GM21367 (cell line): ENCODE results near the gene MBP.
A peak's percentile ranks its signal among the peaks of the same experiment; 100 is the strongest.

Experiments used
- ATAC-seq: cut with Tn5 transposase; IDR thresholded peaks from one replicate; pipeline ENCODE4 v1.9.1; 2021; ENCODE audit not compliant: unreplicated experiment

Gene MBP

DNA sequence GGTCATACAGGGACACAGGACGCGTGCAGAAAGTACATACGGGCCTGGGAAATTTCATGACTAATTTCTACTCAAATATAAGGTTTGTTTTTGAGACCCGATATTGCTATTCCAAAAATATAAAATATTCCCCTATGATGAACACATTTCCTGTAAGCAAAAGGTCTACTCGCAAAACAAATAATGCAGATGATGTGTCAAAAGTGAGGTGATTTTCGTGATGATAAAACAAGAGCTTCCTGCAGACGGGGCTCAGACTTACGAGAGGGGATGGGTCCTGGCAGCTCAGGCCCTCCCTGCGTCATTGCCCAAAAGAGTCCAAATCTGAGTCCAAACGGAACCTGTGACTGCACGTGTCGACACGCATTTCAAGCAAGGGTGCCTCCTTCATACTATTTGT is 62.7 kb downstream of the MBP start:
- ATAC-seq = no peak

DNA sequence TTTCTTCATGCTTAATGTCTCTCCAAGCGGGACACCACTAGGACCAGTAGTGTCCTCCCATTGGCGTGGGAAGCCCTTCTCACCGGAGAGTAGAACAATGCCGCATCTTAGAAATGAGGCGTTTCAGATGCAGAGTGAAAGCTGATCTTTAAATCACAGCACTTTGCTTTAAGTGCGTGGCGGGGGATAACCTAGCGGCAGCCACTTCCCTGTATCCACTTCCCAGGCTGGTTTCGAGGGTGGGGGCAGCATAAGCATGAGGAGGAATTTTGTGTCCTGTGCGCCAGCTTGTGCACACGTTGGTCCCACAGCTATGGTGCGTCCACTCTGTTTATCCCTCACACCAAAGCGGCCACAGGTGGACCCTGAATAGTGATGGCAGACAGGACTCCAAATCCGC is 63.1 kb downstream of the MBP start:
- no peak for ATAC-seq

DNA sequence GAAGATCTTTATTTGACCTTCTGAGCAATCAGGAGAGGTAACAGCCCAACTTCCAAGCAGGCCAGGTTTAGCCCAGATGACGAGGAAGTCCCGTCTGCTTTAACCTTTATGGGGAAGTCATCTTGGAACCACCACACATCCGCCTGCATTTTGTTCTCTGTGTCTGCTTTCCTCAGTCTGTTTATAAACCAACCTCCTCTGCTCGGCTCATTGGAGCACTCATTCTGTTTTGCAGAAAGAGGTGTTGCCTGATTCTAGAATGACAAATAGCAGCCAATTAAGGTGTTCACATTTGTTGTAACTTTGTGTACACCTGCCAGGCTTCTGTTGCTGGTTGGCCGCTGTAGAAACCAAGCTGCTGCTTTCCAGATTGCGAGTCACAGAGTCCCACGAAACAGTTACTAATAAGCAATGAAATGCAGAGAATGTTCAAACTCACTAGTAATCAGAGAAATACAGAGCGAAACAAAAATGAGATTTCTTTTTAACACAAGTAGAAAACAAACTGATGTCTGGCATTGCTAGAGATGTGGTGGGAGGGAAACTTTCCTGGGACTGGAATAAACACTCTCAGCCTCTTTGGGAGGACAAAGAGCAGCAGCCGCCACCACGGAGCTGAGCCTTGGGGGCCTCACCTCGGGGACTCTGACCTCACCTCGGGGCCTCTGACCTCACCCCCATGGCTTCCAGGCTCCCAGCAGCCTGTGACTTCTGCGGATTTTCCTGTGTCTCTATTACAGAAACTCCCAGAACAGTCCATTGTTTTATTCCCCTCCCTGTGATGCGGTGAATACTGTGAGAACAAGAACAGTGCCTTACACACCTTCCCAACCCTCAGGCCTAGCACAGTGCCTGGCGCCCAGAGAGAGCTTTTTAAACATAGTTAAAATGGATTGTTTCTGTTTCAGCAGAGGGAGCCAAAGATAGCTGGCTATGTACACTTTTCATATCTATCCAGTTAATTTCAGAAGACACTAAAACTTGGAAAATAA is 64.0 kb downstream of the MBP start:
- peak; percentile 41 for ATAC-seq

DNA sequence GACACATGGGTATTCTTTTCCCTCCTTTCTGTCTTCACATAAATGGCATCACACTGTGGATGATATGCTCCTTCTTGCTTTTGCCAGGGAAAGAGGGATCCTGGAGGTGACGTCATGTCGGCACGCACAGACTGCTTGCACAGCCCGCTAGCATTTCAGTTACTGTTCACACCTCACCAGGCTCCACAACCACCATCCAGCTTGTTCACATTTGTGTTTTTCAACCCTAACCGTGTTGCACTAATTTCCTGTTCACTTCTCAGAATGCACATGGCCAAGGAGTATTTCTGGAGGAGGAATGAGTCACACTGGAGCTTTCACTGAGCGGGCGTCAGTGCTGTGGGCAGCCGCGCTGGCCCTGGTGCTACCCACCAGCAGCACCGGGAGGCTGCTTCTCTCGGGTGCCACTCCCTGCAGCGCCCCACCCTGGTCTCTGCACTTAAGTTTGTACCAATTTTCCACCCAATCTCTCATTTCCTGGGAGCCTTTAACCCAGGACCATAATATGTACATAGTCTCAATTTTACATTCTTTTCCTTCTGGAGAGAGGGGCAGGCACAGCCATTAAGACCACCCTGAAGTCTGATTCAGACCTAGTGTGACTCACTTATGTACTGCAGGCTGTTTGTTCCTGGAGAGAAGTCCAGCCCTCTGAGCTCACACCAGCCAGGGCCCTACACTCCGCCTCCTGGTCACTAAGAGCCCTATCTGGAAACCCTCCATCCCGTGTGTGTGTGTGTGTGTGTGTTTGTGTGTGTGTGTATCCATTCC is 65.1 kb downstream of the MBP start:
- ATAC-seq = no peak

DNA sequence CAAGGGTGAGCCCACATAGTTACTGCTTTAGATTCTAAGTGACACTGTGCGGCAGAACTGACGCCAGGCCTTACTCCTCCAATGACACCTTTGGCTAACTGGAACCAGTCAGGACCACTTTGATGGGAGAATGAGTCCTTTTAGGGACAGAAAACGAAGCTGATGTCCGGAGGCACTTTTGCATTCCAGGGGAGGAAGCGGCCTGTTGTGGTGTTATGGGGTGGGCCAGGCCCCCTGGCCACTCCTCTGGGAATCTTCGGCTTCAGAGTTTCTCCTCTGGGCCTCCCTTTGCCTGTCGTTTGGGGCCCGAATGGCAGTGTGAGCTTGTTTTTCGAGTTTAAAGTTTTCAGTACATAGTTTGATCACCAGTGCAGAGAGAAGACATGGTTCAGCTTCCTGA is 65.9 kb downstream of the MBP start:
- ATAC-seq = no peak

DNA sequence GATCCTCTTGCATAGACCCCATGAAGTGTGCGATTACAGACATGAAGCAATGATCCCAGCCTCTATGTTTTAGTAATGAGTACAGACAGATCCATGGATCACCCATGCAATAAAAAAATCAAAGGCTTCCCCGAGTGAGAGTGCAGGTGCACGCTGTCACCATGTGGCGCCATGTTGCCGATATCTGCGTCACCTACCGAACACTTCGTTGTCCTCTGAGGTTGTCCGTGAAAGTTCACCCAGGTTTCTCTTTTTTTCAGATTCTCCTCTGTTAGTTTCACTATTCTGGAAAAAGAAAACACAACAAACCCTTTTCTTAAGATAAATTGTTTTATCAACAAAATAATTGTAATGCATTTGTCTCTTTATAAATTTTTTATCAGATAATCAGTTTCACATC is 66.5 kb downstream of the MBP start:
- no peak for ATAC-seq

DNA sequence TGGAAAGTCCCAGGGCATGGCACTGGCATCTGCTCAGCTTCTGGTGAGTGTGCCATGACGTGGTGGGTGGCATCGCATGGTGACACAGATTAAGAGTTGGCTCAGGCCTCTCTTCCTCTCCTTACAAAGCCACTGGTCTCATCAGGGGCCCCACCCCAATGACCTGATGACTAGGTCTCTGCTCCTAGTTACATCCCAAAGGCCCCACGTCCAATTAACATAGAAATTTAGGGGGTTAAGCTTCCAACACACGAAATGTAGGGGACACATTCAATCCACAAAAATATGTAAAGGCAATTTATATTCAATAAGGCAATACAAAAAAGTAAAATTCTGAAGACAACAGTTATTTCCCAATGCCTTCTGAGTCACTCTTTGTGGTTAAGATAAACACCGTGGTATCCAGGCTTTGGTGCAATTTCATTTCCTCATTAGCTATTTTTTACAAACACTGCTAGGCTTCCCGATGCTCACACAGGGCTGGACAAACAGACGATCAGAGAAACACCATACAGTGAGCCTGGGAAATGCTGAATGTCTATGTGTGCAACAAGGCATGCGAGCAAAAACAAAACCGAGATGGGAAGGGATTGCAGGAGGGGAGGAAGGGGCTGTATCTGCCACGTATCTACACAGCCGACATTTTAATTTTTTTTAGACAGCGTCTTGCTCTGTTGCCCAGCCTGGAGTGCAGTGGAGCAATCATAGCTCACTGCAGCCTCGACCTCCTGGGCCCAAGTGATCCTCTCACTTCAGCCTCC is 67.2 kb downstream of the MBP start:
- ATAC-seq = peak; percentile 25

DNA sequence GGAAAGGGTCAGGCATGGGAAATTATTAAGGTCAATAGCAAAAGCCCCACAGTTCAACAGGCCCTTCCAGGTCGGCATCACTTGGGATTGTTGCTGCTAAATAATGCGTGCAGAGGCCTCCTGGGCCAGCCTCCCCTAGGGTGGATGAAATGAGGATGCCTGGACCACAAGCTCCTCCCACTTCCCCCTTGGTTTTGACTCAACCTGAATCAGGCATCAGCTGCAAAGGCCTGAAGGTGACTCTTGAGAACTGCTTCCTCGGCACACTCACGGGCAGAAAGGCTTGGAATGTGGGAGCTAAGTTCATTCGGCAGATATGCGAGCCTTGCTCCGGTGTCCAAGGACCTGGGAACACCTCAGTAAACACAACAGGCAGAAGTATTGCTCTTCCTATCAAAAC is 69.3 kb downstream of the MBP start:
- ATAC-seq = peak; percentile 43

DNA sequence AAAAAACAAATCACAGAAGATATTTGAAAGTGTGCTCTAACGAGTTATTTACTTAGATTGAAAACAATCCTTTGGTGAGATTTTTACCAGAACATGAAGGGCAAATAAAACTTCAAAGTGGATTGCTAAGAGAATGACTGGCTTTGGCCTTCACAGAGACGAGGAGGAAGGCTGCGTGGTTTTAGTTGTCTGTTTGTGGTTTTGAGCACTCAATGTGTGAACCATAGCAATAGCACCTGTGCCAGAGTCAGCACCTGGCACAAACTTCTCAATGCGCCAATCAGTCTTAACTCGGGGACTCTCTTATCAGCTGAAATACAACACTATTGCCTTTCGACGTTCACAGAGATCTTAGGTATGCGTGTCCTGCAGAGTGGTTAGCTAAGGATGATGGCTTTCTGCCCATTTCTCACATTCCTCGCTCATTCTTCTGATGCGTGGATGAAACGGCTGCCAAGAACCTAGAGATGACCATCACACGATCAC is 70.0 kb downstream of the MBP start:
- ATAC-seq = peak; percentile 46

DNA sequence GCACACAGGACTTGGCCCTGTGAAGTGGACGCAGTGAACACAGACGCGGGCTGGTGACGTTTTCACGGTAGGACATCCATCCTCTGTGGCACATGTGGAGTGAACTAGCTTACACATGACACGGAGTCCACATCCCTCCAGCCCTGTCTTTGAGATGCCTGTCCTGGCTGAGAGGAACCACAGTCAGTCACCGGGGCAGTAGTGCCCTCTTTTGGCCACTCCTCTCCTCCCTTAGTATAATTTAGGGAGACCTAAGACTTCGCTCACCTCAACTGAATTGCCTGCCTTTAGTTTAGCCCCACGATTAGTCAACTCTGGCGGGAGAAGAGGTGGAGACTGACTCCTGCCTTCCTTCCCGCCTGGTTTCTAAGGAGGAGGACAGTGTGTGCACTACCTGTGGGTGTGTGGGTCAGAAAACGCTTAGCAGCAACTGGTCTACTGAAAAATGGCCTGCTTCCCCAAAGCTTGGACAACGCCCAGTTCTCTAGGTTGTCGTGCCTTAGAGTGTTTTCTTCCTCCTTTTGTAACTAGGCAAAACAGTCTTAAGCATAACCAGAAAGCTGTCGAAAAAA is 70.6 kb downstream of the MBP start:
- ATAC-seq = peak; percentile 42

DNA sequence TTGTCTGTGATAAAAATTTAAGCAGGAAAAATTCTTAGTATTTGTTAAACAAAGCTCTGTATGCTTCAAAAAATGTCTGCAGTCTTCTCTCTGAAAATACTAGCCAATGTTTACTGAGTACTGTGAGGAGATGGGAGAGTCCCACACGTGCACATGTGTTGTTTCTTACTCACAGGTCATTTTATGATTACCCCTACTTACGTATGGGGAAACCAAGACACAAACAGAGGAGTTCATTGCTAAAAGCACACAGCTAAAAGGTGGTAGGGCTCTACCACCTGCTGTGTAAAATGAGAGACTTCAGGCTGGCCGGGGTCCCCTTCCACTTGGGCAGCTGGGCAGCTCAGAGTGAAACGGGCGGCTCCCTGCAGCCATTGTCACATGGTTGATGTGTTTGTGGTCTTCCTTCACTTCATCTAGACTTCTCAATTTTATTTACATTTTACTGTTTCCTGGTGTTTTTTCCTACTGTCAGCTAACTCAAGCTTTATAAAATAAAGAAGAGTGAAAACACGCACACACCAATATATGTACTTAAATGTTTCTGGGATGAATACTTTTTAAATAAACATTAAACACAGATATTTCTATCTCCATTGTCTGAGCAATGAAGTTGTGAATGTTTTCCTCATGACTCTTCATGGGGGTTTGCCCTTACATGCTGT is 71.2 kb downstream of the MBP start:
- ATAC-seq = no peak

DNA sequence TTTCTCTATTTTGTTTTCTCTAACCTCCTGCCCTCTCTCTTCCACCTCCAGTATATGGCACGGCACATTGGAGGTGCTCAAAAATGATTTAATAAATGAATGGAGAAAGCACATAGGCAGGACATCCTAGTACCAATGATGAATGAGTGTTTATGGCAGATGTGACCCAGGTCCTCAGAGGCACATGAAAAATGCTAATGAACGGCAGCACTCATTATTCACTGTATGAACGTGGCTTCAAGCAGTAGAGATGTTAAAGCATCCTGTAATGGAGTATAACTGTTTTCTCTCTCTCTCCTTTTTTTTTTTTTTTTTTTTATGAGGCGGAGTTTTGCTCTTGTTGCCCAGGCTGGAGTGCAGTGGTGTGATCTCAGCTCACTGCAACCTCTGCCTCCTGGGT is 72.4 kb downstream of the MBP start:
- ATAC-seq = no peak

DNA sequence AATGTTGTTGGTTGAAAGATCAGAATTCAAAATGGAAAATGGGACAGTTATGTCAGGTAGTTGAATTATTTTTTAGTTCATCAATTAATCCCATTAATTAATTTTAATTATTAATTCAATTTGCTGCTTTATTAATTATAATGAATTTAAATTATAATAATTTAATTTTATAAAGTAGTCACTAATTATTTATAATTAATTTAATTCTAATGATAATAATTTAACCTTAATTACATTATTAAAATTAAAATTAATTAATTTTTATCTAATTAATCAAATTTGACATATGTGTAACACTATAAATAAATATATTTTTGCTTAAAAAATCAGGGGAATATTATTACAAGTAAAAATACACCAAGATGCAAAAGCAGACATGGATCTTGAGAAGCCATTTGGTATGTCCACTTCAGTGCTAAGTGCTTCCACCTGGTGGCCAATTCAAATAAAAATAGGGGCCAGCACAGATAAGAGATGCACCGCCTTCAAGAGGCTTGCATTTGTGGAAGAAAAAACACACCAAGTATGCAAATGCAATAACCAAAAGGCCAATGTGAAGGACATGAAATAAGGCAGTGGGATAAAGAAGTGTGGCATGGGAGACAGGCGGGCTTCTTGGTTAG is 73.2 kb downstream of the MBP start:
- no peak for ATAC-seq

DNA sequence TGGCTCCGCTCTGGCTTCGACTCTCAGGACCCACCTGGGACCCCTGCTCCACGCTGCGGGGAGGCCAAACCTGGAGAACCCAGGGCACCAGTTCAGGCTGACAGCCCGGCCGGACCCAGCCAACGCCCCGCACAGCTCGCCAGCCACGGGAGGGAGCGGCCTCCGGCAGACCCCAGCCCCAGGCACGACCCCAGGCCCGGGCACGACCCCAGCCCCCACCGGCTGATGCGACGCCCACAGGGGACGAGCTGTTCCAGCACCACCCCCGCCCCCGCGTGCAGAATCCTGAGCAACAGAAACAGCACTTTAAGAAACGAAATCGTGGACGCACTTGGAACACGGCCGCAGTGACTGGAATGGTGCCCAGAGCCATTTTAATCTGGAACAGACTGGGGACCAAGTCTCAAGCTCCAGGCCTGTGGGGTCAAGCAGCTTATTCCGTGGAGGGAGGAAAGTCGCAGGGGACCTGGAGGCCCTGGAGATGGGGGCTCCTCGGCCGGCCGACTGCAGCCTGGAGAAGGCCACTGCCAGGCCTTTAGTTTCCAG is 74.2 kb downstream of the MBP start:
- ATAC-seq = no peak

DNA sequence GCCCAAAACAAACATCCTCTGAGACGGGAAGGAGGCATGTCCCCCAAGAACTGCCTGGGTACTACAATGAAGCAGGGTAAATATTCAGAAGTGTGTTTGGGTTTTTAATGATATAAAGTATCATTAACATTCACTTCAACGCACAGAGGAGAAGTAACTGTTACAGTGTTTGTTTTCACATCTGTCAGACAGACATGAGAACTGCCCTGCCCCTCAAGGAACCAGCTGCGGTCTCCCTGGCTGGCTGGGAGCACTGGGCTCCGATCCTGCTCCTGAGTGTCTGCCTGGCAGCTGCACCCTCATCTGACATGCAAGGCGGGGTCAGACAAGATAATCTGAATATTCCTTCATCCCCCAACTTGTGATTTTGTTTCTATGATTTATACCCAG is 75.6 kb downstream of the MBP start:
- no peak for ATAC-seq

DNA sequence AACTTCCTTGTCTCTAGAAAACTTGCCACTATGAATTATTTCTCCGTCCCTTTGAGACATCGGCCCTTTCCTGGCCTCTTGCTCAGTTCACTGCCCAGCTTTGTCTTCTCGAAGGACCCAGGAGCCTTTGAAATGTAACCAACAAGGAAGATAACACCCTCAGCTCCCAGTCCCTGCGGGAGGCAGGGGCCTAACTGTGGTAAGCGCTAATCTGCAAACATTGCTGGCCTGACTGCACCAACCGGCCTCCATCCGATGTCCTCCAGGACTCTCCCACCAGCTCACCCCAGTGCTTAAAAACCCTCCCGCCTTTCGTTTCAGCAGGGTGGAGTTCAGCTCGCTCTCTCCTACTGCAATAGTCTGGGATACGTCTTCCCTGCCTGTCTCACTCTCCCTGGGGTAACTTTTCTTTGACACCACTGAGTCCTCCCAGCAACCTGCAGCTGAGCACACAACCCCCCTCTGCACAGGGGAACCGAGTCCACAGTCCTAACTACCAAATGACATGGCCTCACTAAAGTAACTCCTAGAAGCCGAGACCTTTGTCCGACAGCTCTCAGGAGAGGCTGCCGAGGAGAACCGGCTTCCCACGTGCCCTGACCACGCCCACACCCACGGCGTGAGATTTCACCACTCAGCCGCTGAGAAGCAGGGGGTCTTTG is 76.1 kb downstream of the MBP start:
- no peak for ATAC-seq

DNA sequence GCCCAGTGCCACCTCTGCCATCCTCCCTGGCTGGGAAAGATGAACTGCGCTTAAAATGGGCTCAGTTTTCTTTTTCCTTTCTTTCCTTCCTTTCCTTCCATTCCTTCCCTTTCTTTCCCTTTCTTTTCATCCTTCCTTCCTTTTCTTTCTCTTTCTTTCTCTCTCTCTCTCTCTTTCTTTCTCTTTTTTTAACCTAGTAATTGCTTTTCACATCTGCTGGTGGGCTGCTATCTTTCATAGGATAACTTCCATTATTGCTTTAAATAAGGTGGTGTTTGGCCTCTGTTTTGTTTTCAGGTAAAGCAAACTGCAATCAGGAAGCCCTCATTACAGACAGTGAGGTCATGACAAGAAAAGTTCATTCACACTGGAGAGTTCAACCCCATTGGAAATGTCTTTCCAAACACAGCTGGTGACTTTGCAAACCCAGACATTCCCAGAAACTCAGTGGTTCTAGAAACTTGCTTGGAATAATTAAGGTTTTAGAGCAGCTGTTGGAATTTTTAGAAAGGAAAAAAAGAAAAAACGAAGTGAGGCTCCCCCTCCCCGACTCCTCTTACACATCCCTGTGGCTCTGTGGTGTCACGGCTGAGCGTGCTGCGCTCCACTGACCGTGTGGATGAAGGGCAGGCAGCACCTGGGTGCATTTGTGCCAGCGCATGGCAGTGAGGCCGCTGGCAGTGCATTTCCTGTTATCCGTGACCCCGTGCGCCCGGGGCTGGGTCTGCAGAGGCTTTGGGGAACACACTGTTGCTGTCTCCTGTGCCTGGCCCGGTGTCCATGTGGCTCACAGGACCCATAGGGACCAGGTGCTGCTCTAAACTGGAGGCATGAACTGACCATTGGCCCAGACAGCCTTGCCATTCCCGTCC is 76.9 kb downstream of the MBP start:
- ATAC-seq = no peak
